Measurements from ENCODE around the gene KLC1.
A peak's percentile ranks its signal among the peaks of the same experiment; 100 is the strongest.
"Not testable (repeated sequence)": the region's sequence is repeated elsewhere in the genome, so short reads cannot be mapped to it uniquely, and the experiment has no call there.

Gene KLC1

GRCh38 chr14:103628684-103629502 lies at the start of gene KLC1:
Gene KLC1, plus strand, starts transcription at chr14:103629211. Its CDS starts 25,354 bp downstream, at chr14:103654565.
- peak; percentile 77 for DNase-seq (ENCODE audit: low spot score)

GRCh38 chr14:103581206-103581605 lies 47.8 kb upstream of the KLC1 start:
- no peak for DNase-seq (ENCODE audit: low spot score)

DNA sequence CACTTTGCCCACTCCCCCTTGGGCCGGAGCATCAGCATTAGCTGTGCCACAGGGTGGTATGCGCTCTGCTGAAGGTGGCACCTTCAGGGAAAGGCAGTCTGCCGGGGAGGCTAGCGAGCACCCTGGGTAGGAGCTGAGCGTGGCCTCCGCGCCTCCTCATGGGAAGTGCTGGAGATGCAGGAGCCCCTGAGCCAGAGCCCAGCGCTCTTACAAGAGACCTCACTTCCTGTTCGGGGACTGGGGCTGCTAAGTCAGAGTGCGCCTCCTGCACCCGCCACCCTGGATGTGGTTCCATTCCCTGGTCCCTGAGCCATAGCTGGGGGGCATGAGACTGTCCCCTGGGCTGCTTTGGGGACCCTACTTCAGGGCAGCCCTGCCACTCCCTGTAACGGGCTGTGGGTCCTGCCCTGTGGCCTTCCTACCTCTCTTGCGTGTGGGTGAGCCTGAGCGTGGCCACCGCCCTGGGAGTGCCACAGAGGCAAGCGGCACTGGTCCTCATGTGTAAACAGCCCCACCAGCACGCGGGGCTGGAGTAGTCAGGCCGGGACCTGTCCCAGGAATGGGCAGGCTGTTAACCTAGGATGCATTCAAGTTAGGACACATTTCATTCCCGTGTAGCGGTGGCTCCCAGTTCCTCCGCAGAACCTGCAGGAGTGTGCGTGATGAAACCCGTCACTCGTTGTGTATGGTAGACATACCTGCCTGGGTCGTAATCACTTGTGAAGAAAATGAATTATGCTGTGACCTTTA lies 46.9 kb upstream of the KLC1 start:
- no peak for DNase-seq (ENCODE audit: low spot score)

- no peak for DNase-seq (ENCODE audit: low spot score)
Measured at GRCh38 chr14:103584326-103584915, 44.6 kb upstream of the KLC1 start.

GRCh38 chr14:103593577-103593976 lies 35.4 kb upstream of the KLC1 start:
- DNase-seq (ENCODE audit: low spot score), result no peak

DNA sequence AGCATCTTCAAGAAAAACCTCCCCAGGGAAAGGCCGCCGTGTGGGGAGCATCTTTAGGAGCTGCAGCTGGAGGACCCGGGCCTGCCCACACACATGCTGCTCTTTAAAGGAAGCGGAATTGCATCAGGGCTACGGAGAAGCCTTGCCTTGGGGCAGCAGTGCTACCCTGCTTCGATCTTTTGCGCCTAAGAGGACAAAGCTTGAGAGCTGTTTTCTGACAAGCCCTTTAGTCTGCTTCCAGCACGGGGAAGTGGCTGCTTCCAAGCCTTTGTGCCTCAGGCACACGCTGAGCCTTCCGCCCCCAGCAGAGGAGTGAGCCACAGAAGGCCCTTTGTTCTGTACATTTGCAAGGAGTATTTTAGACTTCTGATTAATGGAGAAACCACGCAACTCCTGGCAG lies 34.7 kb upstream of the KLC1 start:
- no peak for DNase-seq (ENCODE audit: low spot score)

DNA sequence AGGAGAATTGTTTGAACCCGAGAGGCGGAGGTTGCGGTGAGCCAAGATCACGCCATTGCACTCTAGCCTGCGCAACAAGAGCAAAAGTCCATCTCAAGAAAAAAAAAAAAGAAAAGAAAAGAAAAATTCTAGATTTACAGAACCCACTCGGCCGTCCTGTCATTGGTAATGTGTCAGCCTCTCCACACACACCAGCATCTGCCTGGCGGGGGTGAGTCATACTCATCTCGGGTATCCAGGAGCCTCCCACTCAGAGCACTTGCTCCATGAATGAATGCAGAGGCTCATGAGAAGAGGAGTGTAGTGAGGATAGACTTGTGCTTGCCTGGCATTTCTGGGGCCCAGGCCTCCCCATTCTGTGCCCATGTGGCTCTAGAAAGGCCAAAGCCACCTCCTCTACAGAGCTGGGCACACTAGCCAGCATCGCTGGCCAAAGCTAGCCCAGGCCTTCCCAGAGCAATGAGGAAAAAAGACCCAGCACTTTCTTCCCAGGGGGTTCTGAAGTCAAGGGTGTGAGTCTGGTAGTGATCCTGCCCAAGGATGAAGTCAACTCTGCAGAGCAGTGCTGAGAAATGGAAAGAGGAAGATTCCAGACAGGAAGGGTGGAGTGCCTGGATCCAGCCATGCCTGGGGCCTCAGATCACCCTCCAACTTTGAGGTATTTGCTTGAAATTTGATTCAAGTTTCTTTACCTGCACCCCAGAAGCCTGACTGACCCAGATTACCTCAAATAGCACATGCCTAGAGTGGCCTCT lies 31.2 kb upstream of the KLC1 start:
- DNase-seq (ENCODE audit: low spot score), result no peak

DNA sequence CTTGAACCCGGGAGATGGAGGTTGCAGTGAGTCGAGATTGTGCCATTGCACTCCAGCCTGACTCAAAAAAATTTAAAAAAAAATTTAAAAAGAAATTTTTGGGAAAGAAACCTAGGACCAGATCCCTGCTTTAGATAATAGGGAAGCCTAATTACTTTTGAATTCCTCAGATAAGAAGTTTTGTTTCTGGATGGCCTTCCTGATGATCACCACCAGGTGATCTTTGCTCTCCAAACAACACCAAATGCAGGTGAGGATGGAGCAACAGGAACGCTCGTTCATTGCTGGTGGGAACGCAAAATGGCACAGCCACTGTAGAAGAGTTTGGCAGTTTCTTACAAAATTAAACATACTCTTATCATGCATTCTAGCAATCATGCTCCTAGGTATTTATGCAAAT lies 28.5 kb upstream of the KLC1 start:
- no peak for DNase-seq (ENCODE audit: low spot score)

GRCh38 chr14:103604620-103605019 lies 24.4 kb upstream of the KLC1 start:
- no peak for DNase-seq (ENCODE audit: low spot score)

DNA sequence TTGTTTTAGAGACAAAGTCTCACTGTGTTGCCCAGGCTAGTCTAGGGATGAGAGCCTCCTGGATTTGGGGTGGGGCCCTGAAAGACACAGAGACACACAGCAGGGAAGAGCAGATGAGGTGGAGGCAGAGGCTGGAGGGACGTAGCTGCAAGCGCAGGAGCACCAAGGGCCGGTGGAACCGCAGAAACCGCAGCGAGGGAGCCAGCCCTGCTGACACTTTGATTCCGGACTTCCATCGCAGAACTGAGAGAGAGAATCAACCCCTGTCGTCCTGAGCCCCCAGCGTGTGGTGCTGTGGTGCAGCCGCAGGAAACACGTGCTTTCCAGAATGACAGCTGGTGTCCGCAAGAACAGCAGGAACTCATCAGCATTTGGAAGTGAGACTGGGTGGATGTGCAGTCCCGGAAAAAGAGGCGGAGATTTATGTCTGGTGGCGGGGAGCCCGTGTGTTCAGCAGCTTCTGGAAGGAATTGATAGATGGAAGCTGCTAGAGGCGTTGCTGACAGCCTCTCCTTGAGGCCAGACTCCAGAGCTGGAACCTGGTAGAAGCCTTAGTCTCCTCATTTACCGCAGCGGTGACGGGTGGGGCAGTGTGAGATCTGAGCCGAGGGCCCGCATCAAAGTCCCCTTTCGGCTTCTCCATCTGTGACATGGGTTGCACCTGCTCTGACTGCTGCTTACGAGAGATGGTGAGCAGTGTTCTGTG lies 21.9 kb upstream of the KLC1 start:
- peak; percentile 16 for DNase-seq (ENCODE audit: low spot score)

- DNase-seq (ENCODE audit: low spot score), result no peak
Measured at GRCh38 chr14:103607822-103608221, 21.2 kb upstream of the KLC1 start.

- DNase-seq (ENCODE audit: low spot score), result not testable (repeated sequence)
Measured at GRCh38 chr14:103609081-103609480, 19.9 kb upstream of the KLC1 start.

DNA sequence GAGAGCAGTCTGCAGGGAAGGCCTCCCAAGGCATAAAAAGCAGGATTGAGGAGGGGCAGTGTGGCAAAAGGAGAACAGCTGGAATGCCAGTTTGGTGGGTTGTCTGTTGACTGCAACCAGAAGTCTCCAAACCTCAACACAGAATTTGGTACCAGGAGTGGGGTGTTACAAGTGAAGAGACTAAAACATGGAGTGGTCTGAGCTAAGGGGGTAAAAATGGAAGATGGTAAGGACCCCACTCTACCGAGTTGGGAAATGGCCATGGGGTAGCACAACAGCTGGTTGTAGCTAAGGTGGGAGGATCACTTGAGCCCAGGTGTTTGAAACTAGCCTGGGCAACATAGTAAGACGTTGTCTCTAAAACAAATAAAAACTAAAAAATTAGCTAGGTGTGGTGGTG lies 17.8 kb upstream of the KLC1 start:
- DNase-seq (ENCODE audit: low spot score), result no peak

GRCh38 chr14:103613517-103613916 lies 15.5 kb upstream of the KLC1 start:
- no peak for DNase-seq (ENCODE audit: low spot score)

DNA sequence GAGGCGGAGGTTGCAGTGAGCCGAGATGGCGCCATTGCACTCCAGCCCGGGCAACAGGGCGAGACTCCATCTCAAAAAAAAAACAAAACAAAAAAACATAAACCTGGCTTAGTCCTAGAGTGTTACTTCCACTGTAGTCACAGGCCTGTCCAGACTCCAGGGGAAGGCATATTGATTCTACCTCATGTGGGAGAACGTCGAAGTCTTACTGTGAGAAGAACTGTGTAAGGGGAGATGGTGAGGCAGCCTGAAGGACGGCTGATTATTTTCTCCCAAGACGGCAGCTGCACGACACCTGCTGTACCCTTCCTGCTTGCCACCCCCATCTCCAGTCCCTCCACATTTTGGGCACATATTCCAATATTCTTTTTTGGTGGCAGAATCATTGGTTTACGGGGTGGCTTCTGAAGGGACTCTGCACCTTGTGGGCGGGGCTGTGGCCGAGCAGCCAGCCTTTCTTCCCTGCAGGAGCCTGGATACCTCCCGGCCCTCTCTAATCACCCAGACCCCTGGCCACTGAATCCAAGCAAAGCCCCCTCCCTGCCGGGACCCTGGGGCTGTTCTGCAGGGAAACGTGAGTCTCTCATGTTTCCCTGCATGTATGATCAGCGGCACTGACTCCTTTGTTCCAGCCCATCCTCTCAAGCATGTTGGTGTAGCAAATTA lies 12.2 kb upstream of the KLC1 start:
- no peak for DNase-seq (ENCODE audit: low spot score)

GRCh38 chr14:103619057-103619456 lies 10.0 kb upstream of the KLC1 start:
- DNase-seq (ENCODE audit: low spot score), result no peak

- DNase-seq (ENCODE audit: low spot score), result no peak
Measured at GRCh38 chr14:103621860-103622259, 7.2 kb upstream of the KLC1 start.

GRCh38 chr14:103623308-103623707 lies 5.7 kb upstream of the KLC1 start:
- no peak for DNase-seq (ENCODE audit: low spot score)

DNA sequence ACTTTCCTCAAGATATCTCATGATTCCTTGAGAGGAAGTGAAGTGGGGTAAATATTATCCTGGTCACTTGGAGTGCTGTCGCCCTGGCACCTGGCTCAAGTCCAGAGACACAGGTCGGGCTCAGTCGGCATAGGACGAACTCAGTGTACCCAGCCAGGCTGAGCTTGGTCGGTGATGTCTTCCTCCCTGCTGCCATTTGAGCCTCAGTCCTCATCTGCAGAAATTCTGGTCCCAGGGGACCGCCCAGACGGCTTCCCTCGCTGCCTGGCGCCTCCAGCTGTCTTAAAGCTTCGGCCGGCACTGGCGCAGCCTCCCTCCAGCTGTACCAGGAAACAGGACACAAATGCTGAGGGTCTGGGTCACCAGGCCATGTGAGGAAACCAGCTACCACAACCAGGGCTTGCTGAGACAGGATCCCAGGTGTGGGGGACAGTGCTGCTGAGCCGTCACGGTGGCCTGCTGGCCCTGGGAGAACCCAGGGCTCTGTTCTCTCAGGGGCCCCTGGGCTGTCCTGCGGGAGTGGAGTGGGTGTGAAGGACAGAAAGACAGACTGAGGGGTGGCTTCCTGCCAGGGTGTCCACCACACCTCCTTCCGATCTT lies 5.0 kb upstream of the KLC1 start:
- DNase-seq (ENCODE audit: low spot score), result no peak

GRCh38 chr14:103624860-103625259 lies 4.2 kb upstream of the KLC1 start:
- DNase-seq (ENCODE audit: low spot score), result peak; percentile 24
